ENCODE results near the gene OSBPL2. TPM values are rescaled to one million over a fixed set of nuclear protein-coding genes. Genes with fewer than 3 reads are reported as not detected.

The OSBPL2 gene
- total RNA-seq, 1 donor from 2014 or later: 26.6 TPM

DNA sequence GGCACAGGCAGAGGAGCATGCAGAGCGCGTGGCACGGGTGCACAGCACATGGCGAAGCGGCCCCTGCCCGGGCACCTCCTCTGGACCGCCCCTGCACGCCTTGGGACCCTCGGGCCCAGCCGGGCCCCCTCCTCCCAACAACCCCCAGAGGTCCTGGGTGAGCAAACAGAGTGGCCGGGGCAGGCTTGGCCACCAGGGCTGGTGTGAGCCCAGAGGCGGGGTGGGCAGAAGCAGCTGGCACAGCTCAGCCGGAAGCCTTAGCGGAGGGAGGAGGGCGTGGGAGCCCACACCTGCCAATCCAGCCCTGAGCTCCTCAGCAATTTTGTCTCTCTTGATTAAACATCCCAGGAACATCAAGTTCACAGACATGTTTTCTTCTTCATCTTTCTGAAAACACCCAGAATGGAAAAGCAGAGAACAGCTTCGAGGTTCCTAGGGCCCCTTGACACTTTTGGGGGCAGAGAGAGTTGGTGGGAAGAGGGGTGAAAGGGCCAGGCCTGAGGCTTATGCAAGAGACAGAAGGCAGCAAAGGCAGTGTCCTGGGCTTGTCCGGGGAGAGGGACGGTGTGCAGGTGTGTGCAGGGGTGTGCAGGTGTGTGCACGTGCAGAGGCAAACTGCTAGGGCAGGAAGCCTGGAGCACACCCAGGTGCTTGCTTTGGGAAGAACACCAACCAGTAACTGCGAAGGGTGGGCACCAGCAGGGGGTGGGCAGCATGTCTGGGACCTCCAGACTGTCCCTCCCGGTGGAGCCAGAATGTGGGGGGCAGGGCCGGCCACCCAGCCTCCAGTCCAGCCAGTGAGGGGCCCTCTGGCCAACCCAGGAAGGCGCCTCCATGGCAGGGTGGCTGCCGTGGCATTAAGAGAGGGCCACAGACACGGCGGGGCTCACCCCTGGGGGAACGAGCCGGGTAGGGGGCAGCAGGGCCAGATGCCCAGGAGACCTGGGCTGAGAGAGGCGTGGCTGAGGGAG is 23.0 kb upstream of the OSBPL2 start:
- Histone ChIP-seq H3K27ac (ENCODE audit: low read depth, low read length) (no peak overlapping the region), H3K9ac (ENCODE audit: low read depth in 1 of 3, low read length in 3 of 3) (no peak overlapping the region), H3K4me3 (ENCODE audit: low read length in 3 of 3) (no peak overlapping the region), H3K27me3 (ENCODE audit: control insufficient read depth in 3 of 3, insufficient read depth in 3 of 3, low read length in 3 of 3) (peaks cover 58 to 67% (median 66%) of the 10 kb centered on the region in 3 donors), H3K36me3 (ENCODE audit: control insufficient read depth in 3 of 3, insufficient read depth in 3 of 3, low read length in 3 of 3) (no peaks in the 10 kb centered on the region), H3K9me3 (ENCODE audit: control insufficient read depth in 3 of 3, low read length in 3 of 3) (no peaks in the 10 kb centered on the region), H3K4me1 (ENCODE audit: control insufficient read depth in 3 of 3, insufficient read depth in 3 of 3, low read length in 3 of 3) (peaks cover 8 to 21% (median 14%) of the 10 kb centered on the region in 3 donors)

DNA sequence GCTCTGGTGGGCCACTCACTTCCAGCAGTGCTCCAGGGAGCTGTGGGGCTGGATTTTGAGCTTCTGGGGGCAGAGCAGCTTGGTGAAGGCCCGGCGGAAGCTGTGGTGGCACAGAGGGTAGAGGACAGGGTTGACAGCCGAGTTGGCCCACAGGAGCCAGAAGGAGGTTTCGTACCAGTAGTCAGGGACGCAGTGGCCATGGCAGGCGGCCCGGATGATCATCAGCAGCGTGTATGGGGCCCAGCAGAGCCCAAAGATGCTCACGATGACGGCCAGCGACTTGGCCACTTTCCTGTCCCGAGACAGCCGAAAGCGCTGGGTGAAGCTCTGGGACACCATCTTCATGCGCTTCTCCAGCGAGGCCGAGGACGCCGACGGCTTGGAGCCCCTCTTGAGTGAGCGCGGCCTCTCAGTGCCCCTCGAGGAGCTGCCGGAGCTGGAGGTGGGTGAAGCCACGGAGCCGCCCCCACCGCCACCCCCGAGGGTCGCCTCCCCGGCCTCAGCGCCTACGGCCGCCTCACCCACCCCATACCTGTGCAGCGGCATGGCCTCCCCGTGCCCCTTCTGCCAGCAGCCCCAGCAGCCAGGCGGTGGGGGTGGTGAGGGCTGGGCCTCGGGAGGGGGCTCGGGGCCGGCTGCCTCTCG is 22.2 kb upstream of the OSBPL2 start:
- H3K9ac ChIP-seq (ENCODE audit: low read depth in 1 of 3, low read length in 3 of 3): no peak overlapping the region
- H3K36me3 ChIP-seq (ENCODE audit: control insufficient read depth in 3 of 3, insufficient read depth in 3 of 3, low read length in 3 of 3): no peaks in the 10 kb centered on the region
- H3K4me3 ChIP-seq (ENCODE audit: low read length in 3 of 3): no peak overlapping the region
- peaks cover 57 to 68% (median 67%) of the 10 kb centered on the region in 3 donors for H3K27me3 ChIP-seq (ENCODE audit: control insufficient read depth in 3 of 3, insufficient read depth in 3 of 3, low read length in 3 of 3)
- peaks cover 8 to 29% (median 14%) of the 10 kb centered on the region in 3 donors for H3K4me1 ChIP-seq (ENCODE audit: control insufficient read depth in 3 of 3, insufficient read depth in 3 of 3, low read length in 3 of 3)
- no peaks in the 10 kb centered on the region for H3K9me3 ChIP-seq (ENCODE audit: control insufficient read depth in 3 of 3, low read length in 3 of 3)
- no peak overlapping the region for H3K27ac ChIP-seq (ENCODE audit: low read depth, low read length)

GRCh38 chr20:62216636-62217566 is 21.4 kb upstream of the OSBPL2 start:
- Histone ChIP-seq H3K4me3 (ENCODE audit: low read length in 3 of 3) (no peak overlapping the region), H3K9me3 (ENCODE audit: control insufficient read depth in 3 of 3, low read length in 3 of 3) (no peaks in the 10 kb centered on the region), H3K27me3 (ENCODE audit: control insufficient read depth in 3 of 3, insufficient read depth in 3 of 3, low read length in 3 of 3) (peaks cover 60 to 72% (median 67%) of the 10 kb centered on the region in 3 donors), H3K36me3 (ENCODE audit: control insufficient read depth in 3 of 3, insufficient read depth in 3 of 3, low read length in 3 of 3) (no peaks in the 10 kb centered on the region), H3K27ac (ENCODE audit: low read depth, low read length) (no peak overlapping the region), H3K4me1 (ENCODE audit: control insufficient read depth in 3 of 3, insufficient read depth in 3 of 3, low read length in 3 of 3) (peaks cover 8 to 29% (median 14%) of the 10 kb centered on the region in 3 donors), H3K9ac (ENCODE audit: low read depth in 1 of 3, low read length in 3 of 3) (no peak overlapping the region)

GRCh38 chr20:62217913-62218773 is 20.2 kb upstream of the OSBPL2 start:
- Histone ChIP-seq H3K36me3 (ENCODE audit: control insufficient read depth in 3 of 3, insufficient read depth in 3 of 3, low read length in 3 of 3) (no peaks in the 10 kb centered on the region), H3K4me3 (ENCODE audit: low read length in 3 of 3) (no peak overlapping the region), H3K27me3 (ENCODE audit: control insufficient read depth in 3 of 3, insufficient read depth in 3 of 3, low read length in 3 of 3) (peaks cover 67 to 84% (median 75%) of the 10 kb centered on the region in 3 donors), H3K27ac (ENCODE audit: low read depth, low read length) (no peak overlapping the region), H3K4me1 (ENCODE audit: control insufficient read depth in 3 of 3, insufficient read depth in 3 of 3, low read length in 3 of 3) (peaks cover 8 to 29% (median 14%) of the 10 kb centered on the region in 3 donors), H3K9me3 (ENCODE audit: control insufficient read depth in 3 of 3, low read length in 3 of 3) (no peaks in the 10 kb centered on the region), H3K9ac (ENCODE audit: low read depth in 1 of 3, low read length in 3 of 3) (no peak overlapping the region)

- peaks cover 71 to 82% (median 79%) of the 10 kb centered on the region in 3 donors for H3K27me3 ChIP-seq (ENCODE audit: control insufficient read depth in 3 of 3, insufficient read depth in 3 of 3, low read length in 3 of 3)
- H3K4me1 ChIP-seq (ENCODE audit: control insufficient read depth in 3 of 3, insufficient read depth in 3 of 3, low read length in 3 of 3): peaks cover 8 to 29% (median 14%) of the 10 kb centered on the region in 3 donors
- H3K9ac ChIP-seq (ENCODE audit: low read depth in 1 of 3, low read length in 3 of 3): no peak overlapping the region
- no peaks in the 10 kb centered on the region for H3K36me3 ChIP-seq (ENCODE audit: control insufficient read depth in 3 of 3, insufficient read depth in 3 of 3, low read length in 3 of 3)
- peak overlapping the region in 1 of 3 donors; percentile 41 for H3K4me3 ChIP-seq (ENCODE audit: low read length in 3 of 3)
- no peaks in the 10 kb centered on the region for H3K9me3 ChIP-seq (ENCODE audit: control insufficient read depth in 3 of 3, low read length in 3 of 3)
- H3K27ac ChIP-seq (ENCODE audit: low read depth, low read length): no peak overlapping the region
Measured at GRCh38 chr20:62219101-62219991, 19.0 kb upstream of the OSBPL2 start.

GRCh38 chr20:62219992-62220665 is 18.2 kb upstream of the OSBPL2 start, which contains the start of gene HRH3:
Gene HRH3 (minus strand): TSS chr20:62220278. CDS start chr20:62219970, 308 bp downstream.
- Histone ChIP-seq H3K4me3 (ENCODE audit: low read length in 3 of 3) (no peak within 1 kb of the TSS), H3K36me3 (ENCODE audit: control insufficient read depth in 3 of 3, insufficient read depth in 3 of 3, low read length in 3 of 3) (no peaks in the 10 kb centered on the region), H3K27ac (ENCODE audit: low read depth, low read length) (no peak within 1 kb of the TSS), H3K27me3 (ENCODE audit: control insufficient read depth in 3 of 3, insufficient read depth in 3 of 3, low read length in 3 of 3) (peaks cover 76 to 82% (median 78%) of the 10 kb centered on the region in 3 donors), H3K9ac (ENCODE audit: low read depth in 1 of 3, low read length in 3 of 3) (no peak within 1 kb of the TSS), H3K9me3 (ENCODE audit: control insufficient read depth in 3 of 3, low read length in 3 of 3) (no peaks in the 10 kb centered on the region), H3K4me1 (ENCODE audit: control insufficient read depth in 3 of 3, insufficient read depth in 3 of 3, low read length in 3 of 3) (peaks cover 8 to 29% (median 14%) of the 10 kb centered on the region in 3 donors)

- no peak overlapping the region for H3K4me3 ChIP-seq (ENCODE audit: low read length in 3 of 3)
- peaks cover 8 to 29% (median 14%) of the 10 kb centered on the region in 3 donors for H3K4me1 ChIP-seq (ENCODE audit: control insufficient read depth in 3 of 3, insufficient read depth in 3 of 3, low read length in 3 of 3)
- no peaks in the 10 kb centered on the region for H3K9me3 ChIP-seq (ENCODE audit: control insufficient read depth in 3 of 3, low read length in 3 of 3)
- no peak overlapping the region for H3K27ac ChIP-seq (ENCODE audit: low read depth, low read length)
- H3K36me3 ChIP-seq (ENCODE audit: control insufficient read depth in 3 of 3, insufficient read depth in 3 of 3, low read length in 3 of 3): no peaks in the 10 kb centered on the region
- peaks cover 72 to 79% (median 75%) of the 10 kb centered on the region in 3 donors for H3K27me3 ChIP-seq (ENCODE audit: control insufficient read depth in 3 of 3, insufficient read depth in 3 of 3, low read length in 3 of 3)
- no peak overlapping the region for H3K9ac ChIP-seq (ENCODE audit: low read depth in 1 of 3, low read length in 3 of 3)
Measured at GRCh38 chr20:62220666-62221568, 17.4 kb upstream of the OSBPL2 start.

Data from skeletal muscle tissue (tissue), 4 donors.